Lower leg skin (tissue), 4 donors: ENCODE results near the gene COL13A1. TPM values are rescaled to one million over a fixed set of nuclear protein-coding genes. Genes with fewer than 3 reads are reported as not detected.

Experiments
- DNase-seq, 2 donors: peaks; one replicate each; pipeline ENCODE4 v3.0.0-alpha.2; 2019; ENCODE audit warnings: low spot score in 2 of 2
- H3K4me3 ChIP-seq: fragments of 200-600 bp; sonication (generic); 2 replicates; pipeline ENCODE4 v1.5.1; 2017; ENCODE audit warnings: mild to moderate bottlenecking, low read depth; ENCODE audit not compliant: poor library complexity, severe bottlenecking
- CTCF ChIP-seq, 3 donors: fragments of 450-650 bp; IDR thresholded peaks; one replicate each; pipeline ENCODE4 v1.5.1; 2016; ENCODE audit warnings: antibody characterized with exemption in 3 of 3, mild to moderate bottlenecking in 3 of 3, moderate library complexity in 2 of 3
- POLR2A ChIP-seq, 2 donors: fragments of 450-650 bp; IDR thresholded peaks; one replicate each; pipeline ENCODE4 v1.6.1; 2016 to 2017; ENCODE audit warnings: antibody characterized with exemption in 2 of 2, mild to moderate bottlenecking in 1 of 2, moderate library complexity in 1 of 2
- WGBS, 2 donors: methylation state at CpG; one replicate each; pipeline ENCODE4 v1.1.5; 2018; 5-methylcytosine and 5-hydroxymethylcytosine counted together
- intact Hi-C: fragments of 100-400 bp; cut with DNase I; formaldehyde crosslinking; loops from one replicate; pipeline ENCODE4 v1.15.0; 2023; ENCODE audit warnings: low total_unique reads
- total RNA-seq, 4 donors: library from RNA; depleted of rRNA; stranded (reverse); fragments of >200 nt; gene quantifications; one replicate each; pipeline ENCODE4 v1.1.0, GENCODE V29; 2016

Gene COL13A1
- total RNA-seq, 4 donors from 2014 or later, result 0.93 to 2.3 (median 1.3) TPM

- H3K4me3 ChIP-seq, result no peak overlapping the region
- DNase-seq, result no peak
- intact Hi-C loops, result no loop called here
- no peak for TF ChIP-seq CTCF (IDR thresholded peaks at IDR 0.05)
- TF ChIP-seq POLR2A (IDR thresholded peaks at IDR 0.05), result no peak
- 86 to 88% methylated on average over 1 of the region's 1 CpG for WGBS, 2 donors
Observed at GRCh38 chr10:69858201-69858600, 56.5 kb downstream of the COL13A1 start.

GRCh38 chr10:69860271-69860670 is 58.6 kb downstream of the COL13A1 start:
- 41 to 44% methylated on average over 9 of the region's 9 CpGs for WGBS, 2 donors
- no peak overlapping the region for H3K4me3 ChIP-seq
- DNase-seq, result no peak
- TF ChIP-seq POLR2A (IDR thresholded peaks at IDR 0.05) (no peak), CTCF (IDR thresholded peaks at IDR 0.05) (no peak)
- intact Hi-C loops, result no loop called here

- no peak for TF ChIP-seq CTCF (IDR thresholded peaks at IDR 0.05)
- DNase-seq, result no peak
Observed at GRCh38 chr10:69861251-69862240, 59.8 kb downstream of the COL13A1 start.

GRCh38 chr10:69862882-69863530 is 61.3 kb downstream of the COL13A1 start:
- TF ChIP-seq POLR2A (IDR thresholded peaks at IDR 0.05) (no peak), CTCF (IDR thresholded peaks at IDR 0.05) (no peak)
- intact Hi-C loops, result no loop called here
- H3K4me3 ChIP-seq, result no peak overlapping the region
- 91% methylated on average over 16 of the region's 16 CpGs for WGBS, 2 donors
- DNase-seq, result no peak

More at GRCh38 chr10:69861251-69862240, 59.8 kb downstream of the COL13A1 start:
- intact Hi-C loops, result no loop called here
- no peak overlapping the region for H3K4me3 ChIP-seq
- WGBS, 2 donors, result 27 to 30% methylated on average over 7 of the region's 7 CpGs

- H3K4me3 ChIP-seq, result no peak overlapping the region
- no peak for TF ChIP-seq CTCF (IDR thresholded peaks at IDR 0.05)
- no peak for TF ChIP-seq POLR2A (IDR thresholded peaks at IDR 0.05)
- WGBS, 2 donors, result 73 to 79% methylated on average over 5 of the region's 5 CpGs
- no peak for DNase-seq
- intact Hi-C loops, result no loop called here
Observed at GRCh38 chr10:69863580-69863979, 61.9 kb downstream of the COL13A1 start.
